HCT116 (cell line): Measurements from ENCODE around the gene OR5K2. TPM values are rescaled to one million over a fixed set of nuclear protein-coding genes. Genes with fewer than 3 reads are reported as not detected.

Experiments
- ATAC-seq: fragments of 200-7000 bp; cut with Tn5 transposase; 2 replicates; pipeline ENCODE4 v1.9.1; 2020; ENCODE audit warnings: mild to moderate bottlenecking, moderate library complexity
- BruUV-seq: library from RNA; stranded (reverse); fragments of 400-500 nt; replicated peaks from 2 replicates; lab custom pipeline; 2021; lab: Mats Ljungman, UMichigan
- CTCF ChIA-PET: fragments of 300-600 bp; sonication (Branson Sonifier 250); formaldehyde crosslinking; loops from one replicate; lab custom pipeline; 2021; ENCODE audit warnings: antibody characterized with exemption; lab: Charles Lee
- POLR2A ChIA-PET: fragments of 300-600, 350-600 bp; sonication (Branson Sonifier 250); formaldehyde crosslinking; loops from one replicate; lab custom pipeline; 2021; ENCODE audit warnings: antibody characterized with exemption; lab: Charles Lee
- RAD21 ChIA-PET, 2 experiments: fragments of 300-600 bp; sonication (Branson Sonifier 250); formaldehyde crosslinking; loops; one replicate each; lab custom pipeline; 2023; ENCODE audit warnings: low total read pairs in 2 of 2; ENCODE audit not compliant: uncharacterized antibody in 2 of 2, unreplicated experiment in 2 of 2, low non-redundant PET in 1 of 2; lab: Charles Lee
- DNase-seq: peaks from one replicate; pipeline ENCODE4 v3.0.0-alpha.2; 2010; ENCODE audit warnings: low read depth, low spot score
- H2AFZ ChIP-seq: fragments of 200-600 bp; shearing (Covaris generic), sonication (generic); 2 replicates; pipeline ENCODE4 v1.6.1; 2017; ENCODE audit warnings: low read depth, mixed run types, mixed read lengths, antibody characterized with exemption, low read length; ENCODE audit not compliant: poor library complexity, severe bottlenecking
- H3K27ac ChIP-seq: 2 replicates; pipeline ENCODE4 v1.5.1; 2012; ENCODE audit warnings: low read depth, low read length
- H3K27me3 ChIP-seq: fragments of 200-600 bp; sonication (generic); 2 replicates; pipeline ENCODE4 v1.6.1; 2016; ENCODE audit warnings: mixed run types, low read length, mixed read lengths; ENCODE audit not compliant: insufficient read depth
- H3K36me3 ChIP-seq, 2 experiments: fragments of 200-500 bp in 1 of 2; fragments of 200-600 bp in 1 of 2; sonication (Bioruptor generic) in 1 of 2; sonication (generic) in 1 of 2; 2 replicates each; pipeline versions ENCODE4 v1.5.1 to v1.6.1; 2014 to 2016; ENCODE audit warnings: low read length in 2 of 2, inconsistent platforms in 1 of 2, mixed read lengths in 1 of 2, mixed run types in 1 of 2; ENCODE audit not compliant: insufficient read depth in 2 of 2, control insufficient read depth in 1 of 2
- H3K4me1 ChIP-seq, 2 experiments: fragments of 200-600 bp in 1 of 2; sonication (generic) in 1 of 2; 2 replicates each; pipeline versions ENCODE4 v1.5.1 to v1.6.1; 2012 to 2017; ENCODE audit warnings: low read length in 2 of 2, inconsistent platforms in 1 of 2, mild to moderate bottlenecking in 1 of 2, mixed read lengths in 1 of 2, mixed run types in 1 of 2, moderate library complexity in 1 of 2; ENCODE audit not compliant: insufficient read depth in 2 of 2, control insufficient read depth in 1 of 2
- H3K4me2 ChIP-seq: fragments of 200-600 bp; sonication (generic); 2 replicates; pipeline ENCODE4 v1.6.1; 2017; ENCODE audit warnings: mixed run types, low read length, mixed read lengths
- H3K4me3 ChIP-seq, 2 experiments: fragments of 200-600 bp in 1 of 2; sonication (generic) in 1 of 2; replicated peaks in 1 of 2; 2 replicates each; pipeline ENCODE4 v1.5.1; 2011 to 2016; ENCODE audit warnings: low read length in 2 of 2, control low read depth in 1 of 2, low read depth in 1 of 2, mild to moderate bottlenecking in 1 of 2, mixed read lengths in 1 of 2, mixed run types in 1 of 2
- H3K79me2 ChIP-seq: fragments of 200-600 bp; sonication (generic); 2 replicates; pipeline ENCODE4 v1.6.1; 2017; ENCODE audit warnings: mild to moderate bottlenecking, mixed run types, low read length, moderate library complexity, mixed read lengths; ENCODE audit not compliant: insufficient read depth
- H3K9ac ChIP-seq: fragments of 200-600 bp; sonication (generic); 2 replicates; pipeline ENCODE4 v1.6.1; 2016; ENCODE audit warnings: low read length, mixed read lengths
- H3K9me2 ChIP-seq: fragments of 200-600 bp; sonication (generic), shearing (Covaris generic); 2 replicates; pipeline ENCODE4 v1.6.1; 2017; ENCODE audit warnings: mixed run types, mild to moderate bottlenecking, moderate library complexity; ENCODE audit not compliant: insufficient read depth
- H3K9me3 ChIP-seq, 2 experiments: fragments of 200-500 bp in 1 of 2; fragments of 200-600 bp in 1 of 2; sonication (Bioruptor generic) in 1 of 2; sonication (generic) in 1 of 2; 2 replicates each; pipeline ENCODE4 v1.6.1; 2014 to 2017; ENCODE audit warnings: low read length in 2 of 2, mixed read lengths in 2 of 2, inconsistent platforms in 1 of 2, low read depth in 1 of 2, mild to moderate bottlenecking in 1 of 2, mixed run types in 1 of 2, moderate library complexity in 1 of 2; ENCODE audit not compliant: control insufficient read depth in 1 of 2, insufficient read depth in 1 of 2
- H4K20me1 ChIP-seq: fragments of 200-600 bp; sonication (generic), shearing (Covaris generic); 2 replicates; pipeline ENCODE4 v1.6.1; 2017; ENCODE audit warnings: mixed run types, mild to moderate bottlenecking, moderate library complexity; ENCODE audit not compliant: insufficient read depth
- CEBPB ChIP-seq: IDR thresholded peaks from 2 replicates; pipeline ENCODE4 v1.6.1; 2012; ENCODE audit warnings: low read depth
- FOSL1 ChIP-seq: IDR thresholded peaks from 2 replicates; pipeline ENCODE4 v1.6.1; 2012; ENCODE audit warnings: low read depth
- JUND ChIP-seq: IDR thresholded peaks from 2 replicates; pipeline ENCODE4 v1.6.1; 2012
- POLR2A ChIP-seq: IDR thresholded peaks from 2 replicates; pipeline ENCODE4 v1.7.0; 2011; ENCODE audit warnings: borderline replicate concordance; ENCODE audit not compliant: insufficient read depth, insufficient read length; ENCODE audit errors: extremely low read depth
- SP1 ChIP-seq: IDR thresholded peaks from 2 replicates; pipeline ENCODE4 v1.6.1; 2012; ENCODE audit warnings: low read depth
- TCF7L2 ChIP-seq: IDR thresholded peaks from 2 replicates; pipeline ENCODE4 v1.7.0; 2011; ENCODE audit warnings: borderline replicate concordance, inconsistent platforms; ENCODE audit not compliant: insufficient read depth, insufficient read length; ENCODE audit errors: extremely low read depth
- YY1 ChIP-seq: IDR thresholded peaks from 2 replicates; pipeline ENCODE4 v1.6.1; 2011; ENCODE audit warnings: low read length, low read depth, moderate library complexity, mild to moderate bottlenecking; ENCODE audit not compliant: insufficient replicate concordance; ENCODE audit errors: extremely low read depth
- ZFX ChIP-seq: fragments of 450-650 bp; IDR thresholded peaks from 2 replicates; pipeline ENCODE4 v1.6.1; 2017
- ZNF274 ChIP-seq: fragments of 200-500 bp; sonication (Bioruptor generic); IDR thresholded peaks from 2 replicates; pipeline ENCODE4 v1.6.1; 2014; ENCODE audit warnings: mild to moderate bottlenecking, low read depth, low read length, inconsistent platforms
- intact Hi-C: fragments of 100-400 bp; cut with micrococcal nuclease; formaldehyde crosslinking; loops from 2 replicates; pipeline ENCODE4 v1.10.0; 2022
- total RNA-seq: library from RNA; stranded (reverse); gene quantifications from one replicate; pipeline ENCODE4 v1.2.1, GENCODE V29; 2021; ENCODE audit not compliant: unreplicated experiment
- TF ChIP-seq, protein P1 (sequence below): IDR thresholded peaks from 2 replicates; pipeline ENCODE4 v1.6.1; 2011; ENCODE audit warnings: mild to moderate bottlenecking, low read length, moderate library complexity; ENCODE audit not compliant: insufficient replicate concordance; ENCODE audit errors: extremely low read depth
- TF ChIP-seq, protein P2 (sequence below): IDR thresholded peaks from 2 replicates; pipeline ENCODE4 v1.6.1; 2012

The OR5K2 gene
- total RNA-seq, 1 experiment from 2014 or later: not detected

DNA sequence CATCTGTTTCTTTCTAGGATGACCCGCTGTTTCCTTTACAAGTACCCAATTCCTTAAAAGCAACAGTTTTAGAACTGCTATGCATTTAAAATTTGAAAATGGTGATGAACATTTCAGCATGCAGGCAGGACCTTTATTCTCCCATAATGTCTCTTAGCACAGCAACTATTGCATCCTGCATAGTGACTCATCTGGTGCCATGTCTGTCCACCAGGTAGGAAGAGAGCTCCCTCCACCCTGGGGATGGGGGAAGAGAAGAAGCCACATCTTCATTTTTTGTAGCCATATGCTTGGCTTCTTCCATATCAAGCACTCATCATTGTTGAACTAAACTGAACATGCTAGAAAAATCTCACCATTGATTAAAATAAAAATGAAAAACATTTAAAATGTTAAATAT is 44.2 kb downstream of the OR5K2 start:
- Histone ChIP-seq H3K27me3 (no peaks in the 10 kb centered on the region), H3K9me2 (no peaks in the 10 kb centered on the region), H3K9ac (peak overlapping the region; percentile 7; the same call in 1 of the 2 replicates), H3K9me3 (no peaks in the 10 kb centered on the region), H3K4me2 (peak overlapping the region; percentile 35), H3K27ac (peak overlapping the region; percentile 91), H2AFZ (no peak overlapping the region), H3K79me2 (peaks cover 66% of the 10 kb centered on the region), H3K36me3 (no peaks in the 10 kb centered on the region), H3K4me3 (no peak overlapping the region), H3K4me1 (peaks cover 78 to 90% of the 10 kb centered on the region in 2 experiments)
- DNase-seq (no peak), ATAC-seq (peak; percentile 30; the same call in 1 of the 2 replicates)
- BruUV-seq: no TSS peak
- intact Hi-C loops: no loop called here
- ChIA-PET CTCF (no interaction called here), POLR2A (interaction anchor here (1.3 to 3.2 kb wide), 3 partner anchors 9 to 19 kb away, joined by 6 to 19 read pairs (median 8); partner anchors contain the start of gene CLDND1), RAD21 (no interaction called here)
- TF ChIP-seq CEBPB: peak; percentile 50; the same call in 1 of the 2 replicates
- TF ChIP-seq FOSL1: peak; percentile 53
- TF ChIP-seq, protein P1, sequence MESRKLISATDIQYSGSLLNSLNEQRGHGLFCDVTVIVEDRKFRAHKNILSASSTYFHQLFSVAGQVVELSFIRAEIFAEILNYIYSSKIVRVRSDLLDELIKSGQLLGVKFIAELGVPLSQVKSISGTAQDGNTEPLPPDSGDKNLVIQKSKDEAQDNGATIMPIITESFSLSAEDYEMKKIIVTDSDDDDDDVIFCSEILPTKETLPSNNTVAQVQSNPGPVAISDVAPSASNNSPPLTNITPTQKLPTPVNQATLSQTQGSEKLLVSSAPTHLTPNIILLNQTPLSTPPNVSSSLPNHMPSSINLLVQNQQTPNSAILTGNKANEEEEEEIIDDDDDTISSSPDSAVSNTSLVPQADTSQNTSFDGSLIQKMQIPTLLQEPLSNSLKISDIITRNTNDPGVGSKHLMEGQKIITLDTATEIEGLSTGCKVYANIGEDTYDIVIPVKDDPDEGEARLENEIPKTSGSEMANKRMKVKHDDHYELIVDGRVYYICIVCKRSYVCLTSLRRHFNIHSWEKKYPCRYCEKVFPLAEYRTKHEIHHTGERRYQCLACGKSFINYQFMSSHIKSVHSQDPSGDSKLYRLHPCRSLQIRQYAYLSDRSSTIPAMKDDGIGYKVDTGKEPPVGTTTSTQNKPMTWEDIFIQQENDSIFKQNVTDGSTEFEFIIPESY: no peak
- TF ChIP-seq SP1: 0 out of 2 replicates have a peak, but pooled peaks have one; percentile 13
- peak; percentile 70 for TF ChIP-seq YY1
- TF ChIP-seq JUND: peak; percentile 40
- TF ChIP-seq, all 23 proteins: peak for 5
- H4K20me1 ChIP-seq: no peaks in the 10 kb centered on the region

DNA sequence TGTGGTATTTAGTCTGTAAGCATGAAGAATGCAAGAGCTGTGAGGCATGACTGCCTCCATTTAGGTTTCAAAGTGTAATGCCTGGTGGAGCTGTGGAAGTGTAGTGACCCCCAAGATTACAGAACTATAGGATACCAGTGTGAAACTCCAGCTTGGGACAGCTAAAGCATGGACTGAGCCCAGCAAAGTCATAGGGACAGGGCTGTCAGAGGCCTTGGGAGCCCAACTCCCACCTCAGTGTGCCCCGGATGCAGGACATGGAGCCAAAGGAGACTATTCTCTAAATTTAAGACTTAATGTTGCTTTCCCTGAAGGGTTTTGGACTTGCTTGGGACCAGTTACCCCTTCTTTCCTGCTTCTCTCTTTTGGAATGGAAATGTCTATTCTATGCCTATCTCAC is 45.1 kb downstream of the OR5K2 start:
- Histone ChIP-seq H3K4me1 (peaks cover 73 to 81% of the 10 kb centered on the region in 2 experiments), H3K79me2 (peaks cover 72% of the 10 kb centered on the region), H3K27ac (peak overlapping the region; percentile 91), H3K9me2 (no peaks in the 10 kb centered on the region), H3K36me3 (no peaks in the 10 kb centered on the region), H3K4me3 (no peak overlapping the region), H3K27me3 (no peaks in the 10 kb centered on the region), H3K9ac (0 out of 2 replicates have a peak overlapping the region, but pooled peaks have one; percentile 6), H3K9me3 (no peaks in the 10 kb centered on the region), H2AFZ (no peak overlapping the region), H4K20me1 (no peaks in the 10 kb centered on the region), H3K4me2 (peak overlapping the region; percentile 39; the same call in 1 of the 2 replicates)
- ChIA-PET RAD21 (no interaction called here), CTCF (no interaction called here), POLR2A (interaction anchor here (0.8 to 3.2 kb wide), 4 partner anchors 8 to 20 kb away, joined by 3 to 19 read pairs (median 7); partner anchors contain the start of gene CLDND1)
- DNase-seq: no peak
- no TSS peak for BruUV-seq
- ATAC-seq: no peak
- intact Hi-C loops: no loop called here
- TF ChIP-seq POLR2A: no peak
- no peak for TF ChIP-seq ZFX
- TF ChIP-seq, protein P2, sequence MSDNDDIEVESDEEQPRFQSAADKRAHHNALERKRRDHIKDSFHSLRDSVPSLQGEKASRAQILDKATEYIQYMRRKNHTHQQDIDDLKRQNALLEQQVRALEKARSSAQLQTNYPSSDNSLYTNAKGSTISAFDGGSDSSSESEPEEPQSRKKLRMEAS: no peak
- TF ChIP-seq, protein P1: no peak
- no peak for TF ChIP-seq TCF7L2
- TF ChIP-seq ZNF274: no peak
